Endodermal cell (in vitro differentiated cells): Measurements from ENCODE around the gene CENPN. TPM values are rescaled to one million over a fixed set of nuclear protein-coding genes. Genes with fewer than 3 reads are reported as not detected.

ENCODE experiments used
- DNase-seq: peaks from one replicate; pipeline ENCODE4 v3.0.0-alpha.2; 2017
- H3K27ac ChIP-seq: 2 replicates; pipeline ENCODE4 v1.5.1; 2013; ENCODE audit warnings: mild to moderate bottlenecking, low read depth, low read length, moderate library complexity
- H3K27me3 ChIP-seq: 2 replicates; pipeline ENCODE4 v1.6.1; 2013; ENCODE audit warnings: mild to moderate bottlenecking, low read length, moderate library complexity; ENCODE audit not compliant: insufficient read depth, control insufficient read depth, poor library complexity, severe bottlenecking
- H3K36me3 ChIP-seq: 2 replicates; pipeline ENCODE4 v1.7.0; 2013; ENCODE audit warnings: mild to moderate bottlenecking, low read length, moderate library complexity; ENCODE audit not compliant: control insufficient read depth, insufficient read depth
- H3K4me1 ChIP-seq: one replicate; pipeline ENCODE4 v1.7.0; 2013; ENCODE audit warnings: low read length; ENCODE audit not compliant: control insufficient read depth, insufficient read depth
- H3K4me3 ChIP-seq: 2 replicates; pipeline ENCODE4 v1.5.1; 2013; ENCODE audit warnings: mild to moderate bottlenecking, low read length, moderate library complexity
- H3K9ac ChIP-seq: 2 replicates; pipeline ENCODE4 v1.6.1; 2013; ENCODE audit warnings: mild to moderate bottlenecking, low read length, moderate library complexity; ENCODE audit not compliant: poor library complexity, severe bottlenecking; ENCODE audit errors: extremely low read depth
- H3K9me3 ChIP-seq: 2 replicates; pipeline ENCODE4 v1.6.1; 2013; ENCODE audit warnings: mild to moderate bottlenecking, low read length, moderate library complexity; ENCODE audit not compliant: control insufficient read depth
- H3K27ac Mint-ChIP-seq: 2 replicates; pipeline ENCODE4 v1.8.0; 2020; ENCODE audit warnings: mixed read lengths
- H3K27me3 Mint-ChIP-seq: 2 replicates; pipeline ENCODE4 v1.8.0; 2021; ENCODE audit warnings: mild to moderate bottlenecking, mixed read lengths; ENCODE audit not compliant: insufficient read depth
- H3K36me3 Mint-ChIP-seq: 2 replicates; pipeline ENCODE4 v1.8.0; 2020; ENCODE audit warnings: low read depth, mixed read lengths
- H3K4me1 Mint-ChIP-seq: 2 replicates; pipeline ENCODE4 v1.8.0; 2020; ENCODE audit warnings: mixed read lengths
- H3K4me3 Mint-ChIP-seq: 2 replicates; pipeline ENCODE4 v1.8.0; 2020; ENCODE audit warnings: mild to moderate bottlenecking, moderate library complexity, mixed read lengths
- H3K9me3 Mint-ChIP-seq: 2 replicates; pipeline ENCODE4 v1.8.0; 2020; ENCODE audit warnings: mild to moderate bottlenecking, mixed read lengths
- CTCF ChIP-seq: fragments of 200-600 bp; sonication (generic); conservative IDR thresholded peaks from 2 replicates; pipeline ENCODE4 v1.5.0; 2021; ENCODE audit warnings: antibody characterized with exemption, mild to moderate bottlenecking
- WGBS, 2 experiments: methylation state at CpG; one replicate each; pipeline versions ENCODE4 v1.1.5 to v1.1.7; 2013; ENCODE audit warnings: missing lambda C conversion rate in 2 of 2, mixed read lengths in 1 of 2; ENCODE audit not compliant: insufficient coverage in 1 of 2, insufficient read length in 1 of 2; 5-methylcytosine and 5-hydroxymethylcytosine counted together
- total RNA-seq, 2 donors: library from RNA; stranded (reverse); fragmentation: NEBNext Ultra II Directional in 1 of 2; extraction: Animal tissue kit (Norgen Biotek cat#: 25700) in 1 of 2; gene quantifications; 2 replicates in 1 of 2; 3 replicates in 1 of 2; pipeline ENCODE4 v1.2.1, GENCODE V29; 2021

The CENPN gene
- total RNA-seq, 2 donors from 2014 or later = 45.1 to 52.8 TPM

- no peaks in the 10 kb centered on the region for H3K9me3 ChIP-seq
- peaks cover 5% of the 10 kb centered on the region for H3K4me1 ChIP-seq
- DNase-seq = no peak
- no peaks in the 10 kb centered on the region for H3K9me3 Mint-ChIP-seq
- H3K4me3 ChIP-seq = no peak overlapping the region
- H3K36me3 Mint-ChIP-seq = peaks cover 14% of the 10 kb centered on the region
- peaks cover 23% of the 10 kb centered on the region for H3K36me3 ChIP-seq
- no peaks in the 10 kb centered on the region for H3K27me3 Mint-ChIP-seq
- TF ChIP-seq CTCF = no peak
- no peak overlapping the region for H3K9ac ChIP-seq
- H3K4me3 Mint-ChIP-seq = no peak overlapping the region
- peaks cover 19% of the 10 kb centered on the region for H3K4me1 Mint-ChIP-seq
- no peak overlapping the region for H3K27ac ChIP-seq
- peak overlapping the region; percentile 11 for H3K27ac Mint-ChIP-seq
- H3K27me3 ChIP-seq = no peaks in the 10 kb centered on the region
Measured at GRCh38 chr16:80993834-80994233, 13.2 kb upstream of the CENPN start.

GRCh38 chr16:80994451-80994850 lies 12.6 kb upstream of the CENPN start:
- H3K9me3 Mint-ChIP-seq = peaks cover 5% of the 10 kb centered on the region
- H3K36me3 ChIP-seq = peaks cover 23% of the 10 kb centered on the region
- peaks cover 19% of the 10 kb centered on the region for H3K36me3 Mint-ChIP-seq
- no peak overlapping the region for H3K4me3 ChIP-seq
- no peak overlapping the region for H3K27ac ChIP-seq
- DNase-seq = no peak
- no peaks in the 10 kb centered on the region for H3K27me3 Mint-ChIP-seq
- H3K27me3 ChIP-seq = no peaks in the 10 kb centered on the region
- peak overlapping the region; percentile 11 for H3K27ac Mint-ChIP-seq
- no peaks in the 10 kb centered on the region for H3K9me3 ChIP-seq
- H3K4me1 Mint-ChIP-seq = peaks cover 19% of the 10 kb centered on the region
- no peak overlapping the region for H3K4me3 Mint-ChIP-seq
- TF ChIP-seq CTCF = no peak
- H3K4me1 ChIP-seq = peaks cover 5% of the 10 kb centered on the region
- no peak overlapping the region for H3K9ac ChIP-seq

GRCh38 chr16:80996688-80997138 lies 10.3 kb upstream of the CENPN start:
- Mint-ChIP-seq H3K27me3 (no peaks in the 10 kb centered on the region), H3K36me3 (peaks cover 18% of the 10 kb centered on the region), H3K27ac (no peak overlapping the region), H3K4me1 (peaks cover 19% of the 10 kb centered on the region), H3K4me3 (no peak overlapping the region), H3K9me3 (peaks cover 6% of the 10 kb centered on the region)
- H3K4me3 ChIP-seq = no peak overlapping the region
- no peak for DNase-seq
- no peaks in the 10 kb centered on the region for H3K9me3 ChIP-seq
- peaks cover 16% of the 10 kb centered on the region for H3K36me3 ChIP-seq
- H3K27ac ChIP-seq = no peak overlapping the region
- 96 to 100% methylated on average over 1 to 2 of the region's 4 CpGs for WGBS, 2 experiments
- H3K9ac ChIP-seq = no peak overlapping the region
- H3K4me1 ChIP-seq = peaks cover 5% of the 10 kb centered on the region
- no peaks in the 10 kb centered on the region for H3K27me3 ChIP-seq
- TF ChIP-seq CTCF = no peak
